DMS79 treated with DMSO at 0.1 percent for 48 hours (cell line): ENCODE data around the gene CYB5D1.

ENCODE experiments used
- DNase-seq: peaks from one replicate; lab custom pipeline; 2025; lab: John Stamatoyannopoulos, UW

CYB5D1 gene

DNA sequence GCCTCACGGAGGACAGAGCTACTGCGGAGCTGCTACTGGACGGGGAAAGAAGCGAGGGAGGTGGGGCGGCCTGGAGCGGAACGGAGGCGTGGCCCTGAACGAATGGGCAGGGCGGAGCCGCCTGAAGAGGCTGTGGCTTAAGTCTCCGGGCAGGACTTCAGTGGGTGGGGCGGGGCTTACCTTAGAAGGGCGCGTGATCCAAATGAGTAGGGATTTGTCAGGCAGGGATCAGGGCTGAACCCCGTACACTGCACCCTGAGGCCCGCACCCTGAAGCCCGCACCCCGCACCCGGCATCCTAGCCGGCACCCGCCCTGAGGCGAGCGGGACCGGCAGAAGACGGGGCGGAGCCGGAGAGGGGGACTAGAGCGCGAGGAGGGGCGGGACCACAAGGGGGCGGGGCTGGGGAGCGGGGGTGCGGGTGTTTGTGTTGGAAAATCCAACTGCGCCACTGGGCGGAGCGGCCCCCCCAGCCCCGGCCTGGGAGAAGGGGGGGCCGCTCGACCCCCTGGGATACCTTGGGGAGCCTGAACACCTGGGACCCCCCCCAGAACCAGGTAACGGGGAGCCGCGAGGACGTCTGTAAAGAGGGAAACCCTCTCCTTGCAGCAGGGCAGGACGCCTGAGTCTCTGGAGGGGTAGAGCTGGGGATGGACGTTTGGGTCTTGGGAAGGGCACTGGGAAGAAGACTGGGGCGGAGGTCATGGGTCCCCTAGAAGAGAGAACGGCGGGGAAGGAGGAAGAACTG lies 23.8 kb upstream of the CYB5D1 start, which contains the start of gene KDM6B:
Gene KDM6B, plus strand, starts transcription at position 423 of the 747 bp plus-strand sequence. CDS start 11,338 bp downstream, outside the sequence.
- peak; percentile 86 for DNase-seq

- DNase-seq, result no peak
These were observed 23.3 kb upstream of the CYB5D1 start for GRCh38 chr17:7834542-7834956.

DNA sequence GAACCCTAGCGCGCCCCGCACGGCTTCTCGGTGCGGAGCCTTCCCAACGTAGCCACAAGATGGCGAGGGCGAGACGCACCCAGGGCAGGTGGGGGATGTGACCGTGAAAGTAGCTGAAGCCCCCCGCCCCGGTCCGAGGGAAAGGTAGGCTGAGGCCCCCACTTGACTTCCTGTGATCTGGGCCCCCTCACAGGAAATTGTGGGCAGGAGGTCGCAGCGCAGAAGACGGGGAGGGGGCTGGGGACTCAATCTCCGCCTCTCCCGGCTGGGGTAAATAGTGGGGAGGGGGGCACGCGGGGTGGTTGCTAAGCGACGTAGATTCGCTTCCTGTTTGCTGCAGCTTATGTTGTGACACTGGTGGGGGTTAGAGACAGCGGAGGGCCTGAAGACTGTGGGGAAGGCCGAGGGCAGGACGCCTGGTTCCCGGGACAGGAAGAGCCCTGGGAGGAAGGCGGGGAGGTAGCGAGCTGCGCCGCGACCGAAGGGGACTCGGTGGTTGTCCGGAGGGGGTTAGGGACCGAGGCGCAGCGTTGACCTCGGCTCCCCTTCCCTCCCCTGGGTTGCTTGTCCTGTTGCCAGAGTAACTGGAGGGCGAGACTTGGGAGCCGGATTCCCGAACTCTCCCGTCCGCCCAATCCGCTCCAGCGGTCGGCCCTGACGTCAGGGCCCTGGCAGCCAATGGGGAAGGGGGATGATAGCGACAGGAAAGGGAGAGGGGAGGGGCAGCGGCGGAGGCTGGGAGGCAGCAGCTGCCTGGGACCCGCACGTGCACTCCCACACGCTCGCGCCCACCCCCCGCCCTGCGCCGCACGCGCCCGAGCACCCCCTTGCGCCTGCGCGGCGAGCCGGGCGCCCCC lies 22.6 kb upstream of the CYB5D1 start:
- DNase-seq, result peak; percentile 95

GRCh38 chr17:7835814-7836595 lies 21.8 kb upstream of the CYB5D1 start:
- peak; percentile 48 for DNase-seq

DNA sequence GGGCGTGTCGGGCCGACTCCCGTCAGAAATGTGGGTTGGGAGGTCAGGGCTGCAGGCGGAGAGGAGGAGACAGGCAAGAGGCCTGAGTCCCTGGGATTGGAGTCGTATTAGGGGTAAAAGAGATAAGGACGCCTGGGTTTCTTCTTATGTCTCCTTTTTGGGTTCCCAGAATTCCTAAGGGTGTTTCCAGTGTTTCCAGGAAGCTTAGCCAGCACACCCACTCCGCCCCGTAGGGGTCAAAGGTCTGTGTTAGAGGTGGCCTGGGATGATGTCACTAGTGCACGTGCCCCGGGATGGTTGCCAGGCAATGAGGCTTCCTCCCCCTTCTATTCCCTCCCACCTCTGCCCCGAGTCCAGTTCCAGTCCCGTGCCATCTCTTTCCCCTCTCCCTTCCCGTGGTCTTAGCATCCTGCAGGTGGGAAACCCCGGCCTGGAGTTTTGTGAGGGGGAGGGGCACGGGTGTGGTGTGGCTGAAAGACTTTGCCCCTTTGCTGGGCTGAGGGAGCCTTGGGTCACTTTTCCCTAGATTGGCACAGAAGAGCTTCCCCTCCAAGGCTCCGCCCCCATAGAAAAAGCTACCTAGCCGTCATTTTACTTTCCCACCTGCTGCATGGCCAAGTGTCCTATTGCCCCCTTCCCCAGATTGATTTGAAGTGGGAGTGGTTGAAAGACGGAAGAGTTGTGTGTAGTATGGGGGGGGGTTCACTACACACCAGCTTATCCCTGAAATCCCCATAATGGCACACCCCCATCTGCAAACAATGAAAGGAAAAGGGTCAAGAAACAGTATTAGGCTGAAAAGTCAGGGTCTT lies 21.0 kb upstream of the CYB5D1 start:
- peak; percentile 98 for DNase-seq

DNA sequence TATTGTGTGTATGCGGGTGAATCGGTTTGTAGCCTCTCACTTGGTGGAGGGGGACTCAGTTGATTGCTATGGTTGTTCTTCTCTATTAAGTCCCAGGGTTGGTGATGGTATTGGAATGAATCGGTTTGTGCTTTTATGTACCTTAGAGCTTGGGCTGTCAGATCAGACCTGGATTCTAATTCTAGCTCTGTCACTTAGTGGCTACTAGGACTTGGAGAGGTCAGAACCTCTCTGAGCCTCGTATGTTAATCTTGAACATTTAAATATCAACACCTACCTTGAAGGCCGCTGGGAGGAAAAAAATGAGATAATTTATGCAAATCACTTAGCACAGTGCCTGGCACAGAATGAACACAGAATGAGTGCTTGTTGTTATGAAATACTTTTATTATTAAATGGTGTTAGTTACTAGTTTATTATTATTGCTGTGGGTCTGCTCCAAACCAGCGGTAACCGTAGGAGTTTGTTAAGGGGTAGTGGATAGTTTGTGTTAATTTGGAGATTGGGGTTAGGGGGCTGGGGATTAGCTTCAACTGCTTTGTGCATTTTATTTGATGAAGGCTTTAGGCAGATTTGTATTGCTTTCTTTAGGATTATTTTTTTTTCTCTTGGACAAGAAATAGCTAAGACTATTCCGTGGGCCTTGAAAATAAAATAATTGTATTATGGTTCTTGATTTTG lies 20.3 kb upstream of the CYB5D1 start:
- peak; percentile 70 for DNase-seq

GRCh38 chr17:7838090-7839075 lies 19.4 kb upstream of the CYB5D1 start:
- peak; percentile 42 for DNase-seq

DNA sequence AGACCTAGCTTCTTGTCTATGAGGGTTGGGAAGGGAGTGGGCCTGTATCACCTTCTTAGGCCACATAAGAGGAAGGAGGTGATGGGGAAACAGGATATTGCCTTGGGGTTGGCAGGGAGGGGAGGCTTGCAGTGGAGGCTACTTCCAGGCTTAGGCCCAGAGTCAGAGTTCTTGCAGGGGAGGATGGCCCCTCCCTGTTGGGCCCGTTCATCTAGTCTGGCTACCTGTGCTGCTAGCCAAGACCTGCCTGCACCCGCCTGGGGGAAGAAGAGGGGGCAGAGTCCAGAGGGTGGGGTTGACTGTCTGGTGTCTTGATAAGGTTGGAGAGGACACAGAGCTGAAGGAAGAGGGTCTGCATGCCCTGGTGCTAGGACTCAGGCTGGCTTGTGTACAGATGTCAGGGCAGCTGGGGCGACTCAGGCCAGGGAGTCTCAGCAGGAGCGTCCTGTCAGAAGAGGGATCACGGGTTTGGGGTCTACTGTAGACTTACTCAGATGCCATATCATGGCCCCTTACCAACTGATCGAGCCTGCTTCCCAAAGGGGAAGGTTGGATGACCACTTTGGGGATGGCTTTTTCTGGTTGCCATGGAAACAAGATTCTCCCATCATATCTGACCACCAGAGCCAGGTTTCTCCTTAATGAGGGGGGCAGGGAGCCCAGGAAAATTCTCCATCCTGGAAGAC lies 18.5 kb upstream of the CYB5D1 start:
- DNase-seq, result no peak

- peak; percentile 8 for DNase-seq
These were observed 17.9 kb upstream of the CYB5D1 start for GRCh38 chr17:7839876-7840261.

DNA sequence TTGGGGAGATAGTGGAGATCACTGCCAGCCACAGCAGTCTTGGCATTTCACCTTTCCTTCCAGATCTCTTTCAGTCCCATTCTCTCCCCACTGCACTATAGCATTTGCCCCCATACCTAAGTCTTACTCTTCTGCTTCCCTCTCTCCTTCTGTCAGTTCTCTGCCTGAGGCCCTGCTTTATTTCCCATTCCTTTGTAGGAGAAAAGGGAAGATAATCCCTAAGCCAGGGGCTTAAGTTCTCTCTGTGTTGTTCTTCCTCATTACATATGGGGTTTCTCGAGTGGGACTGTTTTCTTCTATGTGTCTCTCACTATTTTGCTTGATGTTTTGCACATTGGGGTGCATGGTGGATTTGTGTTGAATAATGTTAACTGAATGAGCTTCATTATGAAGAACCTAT lies 17.4 kb upstream of the CYB5D1 start:
- no peak for DNase-seq

- DNase-seq, result no peak
These were observed 16.9 kb upstream of the CYB5D1 start for GRCh38 chr17:7840875-7841274.

GRCh38 chr17:7841396-7841914 lies 16.3 kb upstream of the CYB5D1 start:
- DNase-seq, result peak; percentile 61

DNA sequence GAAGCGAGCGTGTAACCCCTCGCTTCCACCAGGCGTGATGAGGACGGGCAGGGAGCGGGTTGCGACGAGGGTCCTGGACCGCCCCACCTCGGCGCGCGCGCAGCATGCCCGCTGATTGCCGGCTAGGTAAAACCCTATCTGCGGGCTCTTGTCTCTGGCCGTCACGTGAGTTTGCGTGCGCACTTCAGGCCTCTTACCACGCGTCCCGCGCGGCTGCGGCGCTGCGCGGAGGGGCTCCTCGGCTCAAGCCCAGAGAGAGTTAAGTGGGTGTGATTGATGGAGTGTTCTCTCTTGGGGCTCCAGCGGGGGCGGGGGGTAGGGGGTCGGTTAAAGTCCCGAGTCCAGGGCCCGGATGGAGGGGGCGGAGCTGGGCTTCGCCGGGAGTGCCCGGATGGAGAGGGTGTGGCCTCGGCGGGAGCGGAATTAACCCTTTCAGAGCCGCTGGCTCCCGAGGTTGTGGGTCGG lies 15.9 kb upstream of the CYB5D1 start:
- peak; percentile 89 for DNase-seq

DNA sequence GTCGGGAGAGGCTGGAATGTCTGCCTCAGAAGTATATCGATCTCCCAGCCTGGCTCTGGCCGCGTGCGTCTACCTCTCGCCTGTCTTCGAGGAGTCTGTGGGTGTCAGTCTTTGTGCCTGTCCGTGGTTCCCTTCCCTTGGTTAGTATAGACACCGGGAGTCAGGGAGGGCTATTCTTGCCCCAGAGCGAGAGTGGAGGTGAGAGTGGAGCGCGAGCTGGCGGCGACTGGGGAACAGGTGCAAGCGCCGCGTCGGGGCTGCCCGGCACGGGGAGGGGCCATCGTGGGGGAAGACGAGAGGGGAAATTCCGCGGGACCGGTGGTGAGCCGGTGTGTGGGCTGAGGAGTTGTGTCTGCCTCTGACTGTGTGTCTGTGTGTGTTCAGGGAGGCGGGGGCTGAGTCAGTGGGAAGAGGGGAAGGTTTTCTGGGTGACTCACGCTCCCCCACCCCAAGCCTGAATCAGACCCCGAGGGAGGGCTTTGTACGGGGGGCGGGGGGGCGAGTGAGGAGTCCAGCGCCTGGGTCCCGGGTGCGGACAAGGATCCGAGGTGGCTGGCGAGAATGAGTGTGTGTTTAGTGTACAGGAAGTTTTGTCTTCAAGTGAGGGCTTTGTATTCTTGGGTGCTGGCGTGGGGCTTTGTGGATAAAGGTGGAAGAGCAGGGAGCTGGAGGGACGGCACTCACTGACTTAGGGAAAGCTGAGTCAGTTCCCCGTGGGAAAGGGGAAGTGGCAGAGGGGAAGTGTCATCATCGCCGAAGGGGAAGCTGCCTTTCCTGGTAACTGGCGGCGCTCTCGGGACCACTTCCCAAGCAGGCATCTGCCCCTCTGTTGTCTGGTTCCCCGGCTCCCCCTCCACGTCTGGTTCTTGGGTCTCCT lies 15.2 kb upstream of the CYB5D1 start:
- peak; percentile 34 for DNase-seq

DNA sequence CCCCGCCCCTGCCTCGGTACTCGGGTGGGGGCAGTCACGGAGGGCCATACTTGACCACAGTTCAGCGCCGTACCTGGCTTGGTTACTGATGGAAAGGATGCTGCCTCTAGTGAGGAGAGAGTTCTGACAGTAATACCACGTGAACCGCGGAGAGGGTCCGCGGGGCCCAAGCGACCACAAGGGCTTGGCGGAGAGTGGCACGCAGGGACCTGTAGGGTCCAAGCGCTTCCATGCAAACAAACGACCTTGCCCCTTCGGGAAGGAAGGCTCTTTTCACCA lies 14.6 kb upstream of the CYB5D1 start:
- no peak for DNase-seq

- DNase-seq, result peak; percentile 73
These were observed 14.1 kb upstream of the CYB5D1 start for GRCh38 chr17:7843536-7844291.
